HG03342 (cell line): Measurements from ENCODE around the gene AAGAB.
"Not testable (repeated sequence)": the region's sequence is repeated elsewhere in the genome, so short reads cannot be mapped to it uniquely, and the experiment has no call there.

Experiments used
- ATAC-seq: cut with Tn5 transposase; IDR thresholded peaks from one replicate; pipeline ENCODE4 v1.9.1; 2021; ENCODE audit warnings: mild to moderate bottlenecking, moderate library complexity; ENCODE audit not compliant: unreplicated experiment

The AAGAB gene

DNA sequence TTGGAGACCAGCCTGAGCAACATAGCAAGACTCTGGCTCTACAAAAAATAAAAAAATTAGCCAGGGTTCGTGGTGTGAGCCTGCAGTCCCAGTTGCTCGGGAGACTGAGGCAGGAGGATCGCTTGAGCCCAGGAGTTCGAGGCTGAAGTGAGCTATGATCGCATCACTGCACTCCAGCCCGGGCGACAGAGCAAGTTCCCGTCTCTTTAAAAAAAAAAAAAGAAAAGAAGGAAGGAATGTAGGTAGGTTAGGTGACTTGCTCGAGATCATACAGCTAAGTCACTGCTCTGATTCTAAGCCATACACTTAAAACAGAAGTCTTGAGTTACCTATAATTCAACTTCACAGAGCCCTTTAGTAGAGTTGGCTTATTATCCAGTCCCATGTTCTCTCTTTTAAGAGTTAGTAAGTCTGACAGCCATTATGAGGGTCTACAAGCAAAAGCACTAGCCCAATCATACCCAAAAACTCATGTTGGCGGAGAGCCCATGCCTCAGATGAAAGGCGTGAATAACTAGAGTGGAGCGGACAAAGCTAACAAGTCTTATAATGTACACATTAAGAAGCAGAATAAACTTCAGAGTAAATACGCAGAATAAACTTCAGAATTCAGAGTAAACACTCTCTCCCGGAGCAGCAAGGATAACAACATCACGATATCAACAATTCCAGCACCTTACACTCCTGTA, 768 bp downstream of the AAGAB start:
- no peak for ATAC-seq

DNA sequence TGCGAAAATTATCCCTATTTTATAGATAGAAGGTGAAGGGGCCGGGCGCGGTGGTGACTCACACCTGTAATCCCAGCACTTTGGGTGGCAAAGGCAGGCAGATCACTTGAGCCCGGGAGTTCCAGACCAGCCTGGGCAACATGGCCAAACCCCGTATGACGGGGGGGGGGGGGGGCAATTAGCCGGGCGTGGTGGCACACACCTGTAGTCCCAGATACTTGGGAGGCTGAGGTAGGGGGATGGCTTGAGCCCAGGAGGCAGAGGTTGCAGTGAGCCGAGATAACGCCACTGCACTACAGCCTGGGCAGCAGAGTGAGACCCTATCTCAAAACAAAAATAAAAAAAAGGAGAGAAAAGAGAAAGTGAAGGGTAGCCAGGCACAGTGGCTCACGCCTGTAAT, 1.4 kb downstream of the AAGAB start:
- no peak for ATAC-seq

DNA sequence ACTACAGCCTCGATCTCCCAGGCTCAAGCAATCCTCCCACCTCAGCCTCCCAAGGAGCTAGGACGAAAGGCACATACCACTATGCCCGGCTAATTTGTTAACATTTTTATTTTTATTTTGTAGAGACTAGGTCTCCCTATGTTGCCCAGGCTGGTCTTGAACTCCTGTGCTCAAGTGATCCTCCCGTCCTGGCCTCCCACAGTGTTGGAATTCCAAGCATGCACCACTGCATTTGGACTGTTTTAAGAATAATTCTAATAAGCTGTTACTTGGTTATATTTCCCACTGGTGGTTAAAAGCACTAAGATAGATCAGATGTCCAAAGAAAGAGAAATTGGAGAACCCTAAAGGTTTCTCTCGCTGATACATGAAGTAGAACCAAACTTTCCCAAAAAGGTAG, 3.1 kb downstream of the AAGAB start:
- no peak for ATAC-seq

DNA sequence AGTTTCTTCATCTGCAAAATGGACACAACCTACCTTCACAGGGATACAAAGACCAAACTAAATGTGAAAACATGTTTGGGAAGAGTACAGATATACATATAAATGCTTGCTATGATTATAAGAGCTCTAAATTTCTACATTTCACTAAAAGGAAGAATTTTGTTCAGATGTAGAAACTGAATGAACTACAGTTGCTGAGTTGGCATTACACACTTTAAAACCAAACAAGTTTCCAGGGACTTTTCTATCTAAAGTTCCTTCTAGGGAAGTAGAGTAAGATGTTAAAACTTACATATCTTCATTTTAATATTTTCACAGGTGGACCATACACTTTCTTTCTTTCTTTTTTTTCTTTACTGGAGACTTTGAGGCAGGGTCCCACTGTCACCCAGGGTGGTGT, 4.6 kb downstream of the AAGAB start:
- no peak for ATAC-seq

DNA sequence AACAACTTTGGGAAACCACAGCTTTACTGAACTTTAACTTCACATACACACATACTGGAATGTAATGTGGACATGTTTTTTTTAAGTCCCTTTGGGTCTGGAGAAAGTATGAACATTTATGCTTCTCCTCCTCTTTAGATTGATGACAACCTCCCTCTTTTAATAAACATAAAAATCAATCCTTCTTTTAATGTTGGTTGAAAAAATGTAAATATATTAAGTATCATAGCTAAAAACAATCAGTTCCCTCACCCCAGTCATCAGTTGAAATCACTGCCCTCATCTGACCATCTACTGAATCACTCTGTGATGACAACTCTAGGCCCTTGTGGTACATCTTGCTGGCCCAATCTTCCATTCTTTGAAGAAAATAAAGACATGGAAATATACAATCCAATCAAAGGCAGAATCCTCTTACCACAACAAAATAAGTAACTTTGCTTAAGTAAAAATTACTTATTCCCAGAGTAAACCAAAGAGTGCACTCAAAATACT, 6.4 kb downstream of the AAGAB start:
- no peak for ATAC-seq

DNA sequence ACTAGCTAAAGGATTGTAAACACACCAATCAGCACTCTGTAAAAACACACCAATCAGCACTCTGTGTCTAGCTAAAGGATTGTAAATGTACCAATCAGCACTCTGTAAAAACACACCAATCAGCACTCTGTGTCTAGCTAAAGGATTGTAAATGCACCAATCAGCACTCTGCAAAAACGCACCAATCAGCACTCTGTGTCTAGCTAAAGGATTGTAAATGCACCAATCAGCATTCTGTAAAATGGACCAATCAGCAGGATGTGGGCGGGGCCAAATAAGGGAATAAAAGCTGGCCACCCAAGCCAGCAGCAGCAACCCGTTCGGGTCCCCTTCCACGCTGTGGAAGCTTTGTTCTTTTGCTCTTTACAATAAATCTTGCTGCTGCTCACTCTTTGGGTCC, 7.9 kb downstream of the AAGAB start:
- ATAC-seq = not testable (repeated sequence)

DNA sequence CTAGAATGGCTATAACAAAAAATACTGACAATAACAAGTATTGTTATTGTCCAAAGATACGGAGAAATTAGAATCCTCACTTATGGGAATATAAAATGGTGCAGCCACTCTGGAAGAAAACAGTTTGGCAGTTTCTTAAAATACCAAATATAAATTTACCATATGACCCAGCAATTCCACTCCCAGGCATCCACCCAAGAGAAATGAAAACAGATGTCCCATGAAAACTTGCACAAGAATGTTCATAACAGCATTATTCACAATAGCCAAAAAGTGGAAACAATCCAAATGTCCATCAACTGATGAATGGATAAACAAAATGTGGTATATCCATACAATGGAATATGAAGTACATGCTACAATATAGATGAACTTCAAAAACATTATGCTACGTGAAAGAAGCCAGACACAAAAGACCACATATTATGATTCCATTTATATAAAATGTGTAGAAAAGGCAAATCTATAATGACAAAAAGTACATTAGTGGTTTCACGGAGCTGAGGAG, 9.4 kb downstream of the AAGAB start:
- no peak for ATAC-seq

DNA sequence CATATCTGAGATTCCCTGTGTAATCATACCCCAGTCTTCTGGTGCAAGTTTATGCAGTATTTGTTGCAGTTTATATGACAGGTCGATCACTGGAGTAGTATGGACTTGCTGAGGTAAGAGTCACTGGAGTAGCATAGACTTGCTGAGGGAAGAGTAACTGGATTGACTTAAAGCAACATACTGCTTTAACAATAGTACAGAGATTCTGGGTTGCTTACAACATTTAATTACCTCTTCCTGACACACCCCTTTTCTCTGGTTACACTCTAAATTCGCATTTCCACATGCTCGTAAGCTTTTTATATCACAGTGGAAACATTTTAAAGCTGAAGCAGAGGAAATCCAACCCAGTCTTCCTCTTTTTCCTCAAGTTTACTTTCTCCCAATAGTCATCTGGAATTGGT, 11.8 kb downstream of the AAGAB start:
- ATAC-seq = no peak

DNA sequence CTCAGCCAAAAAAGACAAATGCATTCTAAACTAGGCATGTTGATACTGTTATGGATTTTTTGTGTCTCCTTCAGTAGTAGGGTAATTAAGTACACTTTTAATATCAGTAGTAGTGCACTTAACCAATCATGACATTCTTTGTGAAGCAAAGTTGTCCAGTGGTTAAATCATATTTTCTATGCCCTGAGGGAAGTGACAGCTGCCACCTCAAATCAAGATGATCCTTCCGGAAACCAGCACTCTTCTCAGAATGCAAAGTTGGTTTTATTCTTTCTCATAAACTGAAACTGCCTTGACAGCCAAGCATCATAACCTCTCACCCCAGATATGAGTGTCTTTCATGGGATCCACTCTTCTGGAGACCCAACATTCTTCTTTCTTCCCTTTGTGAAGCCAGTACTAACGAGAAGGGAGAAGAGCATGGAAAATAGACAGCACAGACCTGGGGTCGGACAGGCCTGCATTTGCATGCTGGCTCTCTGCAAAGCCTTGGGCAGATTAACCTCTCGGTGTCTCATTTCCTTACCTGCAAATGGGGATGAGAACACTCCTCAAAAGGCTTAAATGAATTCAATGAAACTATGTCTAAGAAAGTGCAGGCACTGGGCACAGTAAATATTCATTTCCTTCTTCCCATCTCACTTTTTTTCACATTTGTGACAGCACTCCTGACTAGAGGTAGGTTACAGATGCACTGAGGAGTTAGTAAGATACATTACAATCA, 13.2 kb downstream of the AAGAB start:
- peak; percentile 84 for ATAC-seq

DNA sequence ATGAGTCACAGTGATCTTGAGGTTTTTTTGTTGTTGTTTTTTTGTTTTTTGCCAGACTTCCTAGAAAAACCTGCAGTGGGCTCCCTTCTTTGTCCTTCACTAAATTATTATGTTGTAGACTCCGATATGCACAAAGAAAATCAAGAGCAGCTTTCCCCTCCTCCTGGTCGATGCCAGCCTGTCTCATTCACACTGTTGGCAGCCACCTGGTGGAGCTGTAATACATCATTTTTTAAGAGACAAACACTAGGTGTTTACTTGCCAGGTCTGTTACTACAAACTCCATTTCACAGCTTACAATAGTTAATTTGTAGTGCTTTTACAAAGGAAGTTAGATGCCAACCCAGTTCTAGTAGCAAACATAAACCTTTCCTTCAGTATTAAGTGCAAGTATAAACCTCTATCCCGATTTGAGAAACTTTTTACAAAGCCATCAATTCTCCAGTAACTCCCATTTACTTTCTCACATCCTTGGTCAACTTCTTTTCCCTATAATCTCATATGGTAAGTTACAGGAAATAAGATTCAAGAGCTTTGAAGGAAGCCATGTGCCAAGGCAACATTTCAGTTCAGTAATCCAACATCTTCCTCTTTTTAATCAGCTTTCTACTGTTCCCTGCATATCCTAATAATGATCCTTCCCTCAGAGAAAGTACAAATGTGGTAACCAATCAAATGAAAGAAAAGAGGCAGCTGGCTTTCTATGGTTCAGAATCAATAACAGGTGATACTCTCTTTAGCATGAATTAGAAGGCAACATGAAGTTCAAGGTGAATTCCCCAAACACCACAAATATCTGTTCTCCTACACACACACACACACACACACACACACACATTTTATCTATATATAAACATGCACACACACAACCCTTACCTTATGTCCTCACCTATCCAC, 14.0 kb downstream of the AAGAB start:
- ATAC-seq = peak; percentile 7

DNA sequence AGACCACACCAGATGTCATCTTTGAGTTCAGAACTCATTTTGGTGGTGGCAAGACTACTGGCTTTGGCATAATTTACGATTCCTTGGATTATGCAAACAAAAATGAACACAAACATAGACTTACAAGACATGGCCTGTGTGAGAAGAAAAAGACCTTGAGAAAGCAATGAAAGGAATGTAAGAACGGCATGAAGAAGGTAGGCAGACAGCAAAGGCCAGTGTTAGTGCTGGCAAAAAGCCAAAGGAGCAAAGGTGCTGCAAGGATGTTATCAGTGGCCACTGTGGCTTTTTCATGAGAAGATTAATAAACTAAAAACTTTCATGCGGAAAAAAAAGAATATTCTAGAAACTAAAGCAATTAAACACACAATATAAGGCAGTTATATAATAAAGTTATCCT, 21.9 kb downstream of the AAGAB start:
- no peak for ATAC-seq

DNA sequence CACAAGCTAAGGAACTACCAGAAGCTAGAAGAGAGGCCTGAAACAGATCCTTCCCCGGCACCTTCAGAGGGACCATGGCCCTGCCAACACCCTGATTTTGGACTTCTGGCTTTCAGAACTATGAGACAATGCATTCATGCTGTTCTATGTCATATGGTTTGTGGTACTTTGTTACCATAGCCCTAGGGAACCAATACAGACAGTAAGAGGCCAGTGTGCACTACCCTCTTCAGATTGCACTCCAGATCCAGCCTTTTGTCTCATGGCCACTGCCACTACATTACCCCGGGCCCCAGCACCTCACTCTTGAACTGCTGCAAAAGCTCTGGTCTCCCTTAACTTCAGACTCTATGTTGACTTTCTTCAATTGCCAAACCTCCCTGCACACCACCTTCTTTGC, 24.0 kb downstream of the AAGAB start:
- ATAC-seq = no peak

DNA sequence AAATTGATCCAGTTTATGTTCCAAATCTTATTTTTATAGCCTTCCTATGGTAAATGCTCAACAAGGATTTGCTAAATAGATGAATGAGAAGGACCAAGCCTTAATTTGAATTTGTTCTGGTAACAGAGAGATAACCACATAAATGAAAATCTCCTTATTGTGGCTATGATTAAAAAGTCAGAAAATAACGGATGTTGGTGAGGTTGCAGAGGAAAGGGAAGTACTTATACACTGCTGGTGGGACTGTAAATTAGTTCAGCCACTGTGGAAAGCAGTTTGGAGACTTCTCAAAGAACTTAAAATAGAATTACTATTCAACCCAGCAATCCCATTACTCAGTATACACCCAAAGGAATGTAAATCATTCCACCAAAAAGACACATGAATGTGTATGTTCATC, 26.2 kb downstream of the AAGAB start:
- ATAC-seq = no peak

DNA sequence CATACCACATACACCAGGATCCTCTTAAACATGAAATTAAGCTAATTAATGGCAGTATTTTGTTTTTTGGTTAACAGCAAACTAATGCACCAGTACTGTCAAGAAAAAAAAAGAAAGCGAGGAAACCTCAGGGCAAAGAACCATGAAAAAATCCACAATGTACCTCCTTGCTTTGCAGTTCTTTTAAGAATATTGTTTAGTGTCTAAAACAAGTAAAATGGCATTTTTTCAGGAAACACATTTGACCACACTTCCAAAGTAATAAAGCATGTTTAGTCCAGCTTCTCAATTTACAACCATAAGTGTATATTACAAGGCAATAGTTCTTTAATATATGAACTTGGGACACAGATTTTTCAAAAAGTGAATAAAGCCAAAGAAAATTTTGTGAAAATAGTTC, 26.6 kb downstream of the AAGAB start:
- no peak for ATAC-seq

DNA sequence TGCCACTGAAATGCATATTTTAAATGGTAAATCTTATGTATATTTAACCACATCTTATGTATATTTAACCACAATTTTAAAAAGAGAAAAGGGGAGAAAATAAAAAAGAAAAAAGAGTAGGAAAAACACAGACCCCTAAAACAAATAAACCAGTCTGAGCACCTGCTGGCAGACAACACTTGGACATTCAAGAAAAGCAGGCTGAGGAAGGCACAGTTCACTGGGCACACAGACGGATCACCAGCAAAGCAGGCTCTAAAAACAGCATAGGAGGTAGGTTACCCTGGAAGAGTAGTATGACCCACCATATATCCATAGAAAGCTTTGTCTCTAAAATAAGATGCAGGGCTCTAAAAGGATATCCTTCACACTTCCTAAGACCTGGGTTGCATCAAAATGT, 27.0 kb downstream of the AAGAB start:
- no peak for ATAC-seq

DNA sequence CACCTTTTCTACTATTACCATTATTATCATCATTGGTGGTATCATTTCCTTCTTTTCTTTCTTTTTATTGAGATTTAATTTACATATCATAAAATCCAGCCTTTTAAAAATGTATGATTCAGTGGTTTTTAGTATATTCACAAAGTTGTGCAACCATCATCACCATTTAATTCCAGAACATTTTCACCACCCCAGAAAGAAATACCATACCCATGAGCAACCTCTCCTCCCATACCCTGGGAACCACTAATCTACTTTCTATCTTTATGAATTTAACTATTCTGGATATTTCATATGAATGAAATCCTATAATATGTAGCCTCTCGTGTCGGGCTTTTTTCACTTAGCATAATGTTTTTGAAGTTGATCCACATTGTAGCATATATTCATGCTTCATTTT, 29.1 kb downstream of the AAGAB start:
- ATAC-seq = no peak

DNA sequence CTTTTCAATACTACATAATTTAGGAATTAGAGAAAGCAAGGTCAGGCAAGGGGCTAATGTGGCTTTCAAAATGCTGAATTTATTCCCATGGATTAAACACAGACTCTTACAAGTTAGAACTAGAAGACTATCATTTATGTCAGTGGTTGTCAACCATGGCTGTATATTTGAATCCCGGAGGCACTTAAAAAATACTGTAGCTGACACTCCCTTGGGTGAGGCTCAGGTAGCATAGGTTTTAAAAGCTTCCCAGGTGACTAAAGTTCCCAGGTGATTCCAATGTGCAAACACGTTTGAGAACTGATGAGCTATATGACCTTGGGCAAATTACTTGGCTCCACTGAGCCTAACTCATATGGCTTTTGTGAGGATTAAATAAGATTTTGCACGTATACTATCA, 29.6 kb downstream of the AAGAB start:
- no peak for ATAC-seq

DNA sequence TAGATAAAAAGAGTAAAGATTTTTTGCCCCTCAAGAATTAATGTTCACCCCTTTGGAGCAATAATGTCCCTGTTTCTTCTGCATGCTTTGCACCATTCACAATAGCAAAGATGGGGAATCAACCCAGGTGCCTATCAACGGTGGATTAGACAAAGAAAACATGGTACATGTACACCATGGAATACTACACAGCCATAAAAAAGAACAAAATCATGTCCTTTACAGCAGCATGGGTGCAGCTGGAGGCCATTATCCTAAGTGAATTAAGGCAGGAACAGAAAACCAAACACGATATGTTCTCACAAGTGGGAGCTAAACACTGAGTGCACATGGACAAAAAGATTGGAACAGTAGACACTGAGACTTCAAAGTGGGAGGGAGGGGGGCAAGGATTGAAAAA, 35.2 kb downstream of the AAGAB start:
- ATAC-seq = no peak

DNA sequence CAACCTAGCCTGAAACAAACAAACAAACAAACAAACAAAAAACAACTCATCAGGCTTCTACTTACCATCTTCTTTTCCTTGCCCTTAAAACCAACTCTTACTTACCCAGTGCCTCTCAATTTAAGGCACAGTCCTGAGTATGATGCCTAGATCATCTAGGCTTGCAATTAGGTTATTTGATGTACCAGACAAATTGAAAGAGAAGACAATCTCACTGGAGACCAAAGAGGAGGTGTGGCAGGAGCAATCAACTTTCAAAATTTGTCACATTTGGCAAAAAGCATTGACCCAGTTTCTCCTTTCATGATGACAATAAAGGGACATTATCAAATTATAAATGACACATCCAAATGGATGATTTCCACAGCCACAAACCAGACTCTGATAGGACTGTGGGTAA, 36.0 kb downstream of the AAGAB start:
- no peak for ATAC-seq

DNA sequence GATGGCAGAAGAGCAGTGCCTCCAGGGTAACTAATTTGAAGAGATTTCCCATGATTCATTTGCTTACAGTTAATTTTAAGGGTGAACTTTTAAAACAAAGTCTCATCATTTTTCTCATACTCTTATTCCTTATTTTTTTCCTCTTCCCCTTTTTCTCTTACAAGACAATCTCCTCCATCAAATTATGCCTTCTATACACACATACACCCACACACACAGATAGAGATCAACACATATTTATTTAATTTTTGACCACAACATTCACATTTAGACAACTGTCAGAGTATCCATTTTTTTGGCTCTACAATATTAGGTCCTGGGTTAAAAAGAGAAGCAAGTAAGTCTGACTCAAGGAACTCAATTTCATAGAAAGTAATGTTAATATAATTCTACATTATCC, 37.6 kb downstream of the AAGAB start:
- no peak for ATAC-seq

DNA sequence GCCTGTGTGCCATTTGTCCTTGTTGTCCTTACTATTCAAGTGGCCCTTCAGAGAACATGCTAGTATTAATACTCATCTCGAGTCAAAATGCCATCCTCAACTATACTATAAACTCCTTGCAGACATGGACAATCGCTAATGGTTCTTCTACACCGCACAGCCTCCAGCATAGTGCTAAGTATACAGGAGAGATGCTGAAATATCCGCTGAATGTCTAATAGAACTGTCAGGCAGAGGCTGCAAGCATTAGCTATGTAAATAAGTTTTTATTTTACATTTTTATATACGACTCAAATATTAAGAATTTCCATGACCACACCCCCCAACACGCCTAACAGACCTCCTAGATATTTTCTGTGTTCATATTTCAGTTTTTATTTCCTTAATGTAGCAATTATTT, 39.4 kb downstream of the AAGAB start:
- no peak for ATAC-seq
